Endothelial cell (in vitro differentiated cells): Measurements from ENCODE around the gene POR. TPM values are rescaled to one million over a fixed set of nuclear protein-coding genes. Genes with fewer than 3 reads are reported as not detected.
A peak's percentile ranks its signal among the peaks of the same experiment; 100 is the strongest.

Experiments used
- DNase-seq: peaks from one replicate; pipeline ENCODE4 v3.0.0; 2021; ENCODE audit warnings: low spot score
- H3K27ac Mint-ChIP-seq: one replicate; pipeline ENCODE4 v1.8.0; 2021; ENCODE audit warnings: mixed read lengths, inconsistent platforms; ENCODE audit not compliant: unreplicated experiment
- H3K27me3 Mint-ChIP-seq: one replicate; pipeline ENCODE4 v1.8.0; 2021; ENCODE audit warnings: mild to moderate bottlenecking, moderate library complexity, mixed read lengths, inconsistent platforms; ENCODE audit not compliant: unreplicated experiment
- H3K36me3 Mint-ChIP-seq: one replicate; pipeline ENCODE4 v1.8.0; 2021; ENCODE audit warnings: mild to moderate bottlenecking, low read depth, mixed read lengths, inconsistent platforms; ENCODE audit not compliant: unreplicated experiment
- H3K4me1 Mint-ChIP-seq: one replicate; pipeline ENCODE4 v1.8.0; 2021; ENCODE audit warnings: mild to moderate bottlenecking, mixed read lengths, inconsistent platforms; ENCODE audit not compliant: unreplicated experiment
- H3K4me3 Mint-ChIP-seq: one replicate; pipeline ENCODE4 v1.8.0; 2021; ENCODE audit warnings: mild to moderate bottlenecking, mixed read lengths, inconsistent platforms; ENCODE audit not compliant: unreplicated experiment
- H3K9me3 Mint-ChIP-seq: one replicate; pipeline ENCODE4 v1.8.0; 2021; ENCODE audit warnings: mixed read lengths, inconsistent platforms; ENCODE audit not compliant: unreplicated experiment
- CTCF ChIP-seq: fragments of 200-600 bp; sonication (generic); IDR thresholded peaks from one replicate; pipeline ENCODE4 v1.5.0; 2021; ENCODE audit warnings: antibody characterized with exemption; ENCODE audit not compliant: unreplicated experiment
- total RNA-seq: library from RNA; stranded (reverse); fragmentation: NEBNext Ultra II Directional; extraction: Animal tissue kit (Norgen Biotek cat#: 25700); gene quantifications from one replicate; pipeline ENCODE4 v1.2.1, GENCODE V29; 2021; ENCODE audit not compliant: unreplicated experiment

The POR gene
- total RNA-seq, 1 donor from 2014 or later, result 70.8 TPM

- no peak for DNase-seq
- H3K27ac Mint-ChIP-seq, result no peak overlapping the region
- peaks cover 5% of the 10 kb centered on the region for H3K36me3 Mint-ChIP-seq
- H3K4me1 Mint-ChIP-seq, result peaks cover 6% of the 10 kb centered on the region
- peaks cover 5% of the 10 kb centered on the region for H3K27me3 Mint-ChIP-seq
- no peak for TF ChIP-seq CTCF
- no peak overlapping the region for H3K4me3 Mint-ChIP-seq
- H3K9me3 Mint-ChIP-seq, result no peaks in the 10 kb centered on the region
Observed at GRCh38 chr7:75950111-75950681, 35.2 kb downstream of the POR start.

- Mint-ChIP-seq H3K9me3 (no peaks in the 10 kb centered on the region), H3K27ac (no peak overlapping the region), H3K27me3 (peaks cover 5% of the 10 kb centered on the region), H3K36me3 (peaks cover 5% of the 10 kb centered on the region), H3K4me3 (no peak overlapping the region), H3K4me1 (peaks cover 6% of the 10 kb centered on the region)
- no peak for DNase-seq
- no peak for TF ChIP-seq CTCF
Observed at GRCh38 chr7:75951506-75951905, 36.6 kb downstream of the POR start.

- H3K9me3 Mint-ChIP-seq, result no peaks in the 10 kb centered on the region
Observed at GRCh38 chr7:75953431-75953830, 38.5 kb downstream of the POR start.

GRCh38 chr7:75953931-75954330 is 39.0 kb downstream of the POR start:
- TF ChIP-seq CTCF, result no peak
- Mint-ChIP-seq H3K27ac (peak overlapping the region; percentile 66), H3K9me3 (no peaks in the 10 kb centered on the region), H3K4me3 (peak overlapping the region; percentile 77), H3K27me3 (peaks cover 2% of the 10 kb centered on the region), H3K36me3 (peaks cover 5% of the 10 kb centered on the region), H3K4me1 (no peaks in the 10 kb centered on the region)
- DNase-seq, result no peak

More at GRCh38 chr7:75953431-75953830, 38.5 kb downstream of the POR start:
- H3K27ac Mint-ChIP-seq, result no peak overlapping the region
- TF ChIP-seq CTCF, result no peak
- no peak for DNase-seq
- H3K4me1 Mint-ChIP-seq, result peaks cover 3% of the 10 kb centered on the region
- H3K36me3 Mint-ChIP-seq, result peaks cover 5% of the 10 kb centered on the region
- H3K27me3 Mint-ChIP-seq, result peaks cover 5% of the 10 kb centered on the region
- H3K4me3 Mint-ChIP-seq, result no peak overlapping the region

GRCh38 chr7:75955331-75955955 is 40.5 kb downstream of the POR start:
- TF ChIP-seq CTCF, result no peak
- peaks cover 8% of the 10 kb centered on the region for H3K36me3 Mint-ChIP-seq
- no peaks in the 10 kb centered on the region for H3K9me3 Mint-ChIP-seq
- H3K27me3 Mint-ChIP-seq, result peaks cover 2% of the 10 kb centered on the region
- H3K27ac Mint-ChIP-seq, result no peak overlapping the region
- H3K4me1 Mint-ChIP-seq, result no peaks in the 10 kb centered on the region
- no peak for DNase-seq
- no peak overlapping the region for H3K4me3 Mint-ChIP-seq
